Bronchial epithelial cell (primary cell): ENCODE measurements around the gene VMP1. TPM values are rescaled to one million over a fixed set of nuclear protein-coding genes. Genes with fewer than 3 reads are reported as not detected.

Experiments
- DNase-seq: peaks from one replicate; pipeline ENCODE4 v3.0.0-alpha.2; 2010; ENCODE audit warnings: low read depth
- FAIRE-seq: peaks from 2 replicates; lab custom pipeline; 2011; peaks lifted over from hg19 to GRCh38; lab: Jason Lieb, UNC
- H3K27me3 ChIP-seq: 2 replicates; pipeline ENCODE4 v1.5.1; 2011; ENCODE audit warnings: low read length; ENCODE audit not compliant: control insufficient read depth, insufficient read depth
- H3K36me3 ChIP-seq: 2 replicates; pipeline ENCODE4 v1.5.1; 2011; ENCODE audit warnings: low read length; ENCODE audit not compliant: control insufficient read depth, insufficient read depth
- H3K4me3 ChIP-seq: 2 replicates; pipeline ENCODE4 v1.5.1; 2011; ENCODE audit warnings: mild to moderate bottlenecking, low read depth, low read length, control low read depth
- CTCF ChIP-seq: IDR thresholded peaks from 2 replicates; pipeline ENCODE4 v1.5.1; 2011; ENCODE audit warnings: mild to moderate bottlenecking, moderate library complexity, low read length, control low read depth, inconsistent platforms; ENCODE audit not compliant: insufficient read depth, severe bottlenecking
- total RNA-seq: library from RNA; depleted of rRNA; stranded (reverse); fragments of >200 nt; gene quantifications from 2 replicates; pipeline ENCODE4 v1.2.1, GENCODE V29; 2014

VMP1 gene
- total RNA-seq, 1 donor from 2014 or later, result 120 TPM

- H3K36me3 ChIP-seq, result peaks cover 9% of the 10 kb centered on the region
- DNase-seq (no peak), FAIRE-seq (no peak)
- no peak overlapping the region for H3K4me3 ChIP-seq
- no peaks in the 10 kb centered on the region for H3K27me3 ChIP-seq
- no peak for TF ChIP-seq CTCF
Measured at GRCh38 chr17:59671386-59671785, 36.1 kb upstream of the VMP1 start.

- H3K36me3 ChIP-seq, result peaks cover 8% of the 10 kb centered on the region
- TF ChIP-seq CTCF, result no peak
- no peaks in the 10 kb centered on the region for H3K27me3 ChIP-seq
- DNase-seq, result no peak
- no peak overlapping the region for H3K4me3 ChIP-seq
- FAIRE-seq, result no peak
Measured at GRCh38 chr17:59675231-59675630, 32.2 kb upstream of the VMP1 start.

GRCh38 chr17:59676716-59677115 lies 30.7 kb upstream of the VMP1 start:
- Histone ChIP-seq H3K36me3 (peaks cover 14% of the 10 kb centered on the region), H3K4me3 (no peak overlapping the region), H3K27me3 (no peaks in the 10 kb centered on the region)
- TF ChIP-seq CTCF, result no peak
- DNase-seq (no peak), FAIRE-seq (no peak)

- TF ChIP-seq CTCF, result no peak
- H3K4me3 ChIP-seq, result no peak overlapping the region
- H3K27me3 ChIP-seq, result no peaks in the 10 kb centered on the region
- peaks cover 18% of the 10 kb centered on the region for H3K36me3 ChIP-seq
- FAIRE-seq (no peak), DNase-seq (no peak)
Measured at GRCh38 chr17:59678918-59679317, 28.5 kb upstream of the VMP1 start.

GRCh38 chr17:59680314-59680713 lies 27.1 kb upstream of the VMP1 start:
- H3K27me3 ChIP-seq, result no peaks in the 10 kb centered on the region
- DNase-seq, result no peak
- no peak for FAIRE-seq
- H3K36me3 ChIP-seq, result peaks cover 22% of the 10 kb centered on the region
- H3K4me3 ChIP-seq, result no peak overlapping the region
- no peak for TF ChIP-seq CTCF

- peaks cover 28% of the 10 kb centered on the region for H3K36me3 ChIP-seq
- DNase-seq (no peak), FAIRE-seq (no peak)
- TF ChIP-seq CTCF, result no peak
- no peak overlapping the region for H3K4me3 ChIP-seq
- H3K27me3 ChIP-seq, result no peaks in the 10 kb centered on the region
Measured at GRCh38 chr17:59683283-59683682, 24.2 kb upstream of the VMP1 start.
